NCI-H526 treated with DMSO at 0.1 percent for 48 hours (cell line): ENCODE measurements around the gene HLF.

Source experiments
- DNase-seq: peaks from one replicate; lab custom pipeline; 2025; lab: John Stamatoyannopoulos, UW

Gene HLF

DNA sequence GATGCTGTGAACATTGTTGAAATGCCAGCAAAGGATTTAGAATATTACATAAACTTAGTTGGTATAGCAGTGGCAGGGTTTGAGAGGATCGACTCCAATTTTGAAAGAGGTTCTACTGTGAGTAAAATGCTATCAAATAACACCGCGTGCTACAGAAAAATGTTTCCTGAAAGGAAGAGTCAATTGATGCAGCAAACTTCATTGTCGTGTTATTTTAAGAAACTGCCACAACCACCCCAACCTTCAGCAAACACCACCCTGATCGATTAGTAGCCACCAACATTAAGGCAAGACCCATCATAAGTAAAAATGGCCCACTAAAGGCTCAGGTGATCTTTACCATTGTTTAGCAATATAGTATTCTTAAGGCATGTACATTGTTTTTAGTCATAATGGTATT lies 27.3 kb downstream of the HLF start:
- no peak for DNase-seq

DNA sequence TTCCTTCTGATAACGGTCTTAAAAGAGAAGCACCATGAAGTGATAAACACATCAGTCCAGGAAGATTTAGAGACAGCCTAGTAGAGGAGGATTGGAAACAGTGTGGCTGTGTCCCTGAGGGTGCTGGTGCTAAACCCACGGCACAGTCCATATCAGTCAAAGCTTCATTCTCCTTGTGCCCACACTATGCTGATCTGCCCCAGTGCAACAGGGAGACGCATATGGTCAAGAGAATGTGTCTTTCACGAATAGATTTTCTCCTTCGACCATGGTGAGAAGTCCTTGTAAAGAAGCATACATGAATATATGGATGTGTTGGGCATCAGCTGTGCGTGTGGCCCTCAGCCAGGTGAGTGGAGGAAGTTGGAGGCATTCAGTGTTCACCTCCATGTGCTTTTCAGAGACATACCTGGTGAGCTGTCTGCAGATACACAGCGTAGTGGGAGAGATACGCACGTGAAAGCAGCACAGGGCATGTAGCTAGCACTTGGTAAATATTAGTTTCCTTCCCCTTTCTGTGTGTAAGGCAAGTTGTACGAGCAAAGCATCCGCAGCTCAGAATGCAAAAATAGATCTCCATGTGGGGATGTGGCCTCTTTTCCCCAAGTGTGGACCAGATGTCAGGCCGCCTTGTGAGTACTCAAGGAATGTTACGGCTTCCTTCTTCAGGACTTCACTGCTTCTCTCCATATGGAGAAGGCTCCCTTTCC lies 29.4 kb downstream of the HLF start:
- no peak for DNase-seq

DNA sequence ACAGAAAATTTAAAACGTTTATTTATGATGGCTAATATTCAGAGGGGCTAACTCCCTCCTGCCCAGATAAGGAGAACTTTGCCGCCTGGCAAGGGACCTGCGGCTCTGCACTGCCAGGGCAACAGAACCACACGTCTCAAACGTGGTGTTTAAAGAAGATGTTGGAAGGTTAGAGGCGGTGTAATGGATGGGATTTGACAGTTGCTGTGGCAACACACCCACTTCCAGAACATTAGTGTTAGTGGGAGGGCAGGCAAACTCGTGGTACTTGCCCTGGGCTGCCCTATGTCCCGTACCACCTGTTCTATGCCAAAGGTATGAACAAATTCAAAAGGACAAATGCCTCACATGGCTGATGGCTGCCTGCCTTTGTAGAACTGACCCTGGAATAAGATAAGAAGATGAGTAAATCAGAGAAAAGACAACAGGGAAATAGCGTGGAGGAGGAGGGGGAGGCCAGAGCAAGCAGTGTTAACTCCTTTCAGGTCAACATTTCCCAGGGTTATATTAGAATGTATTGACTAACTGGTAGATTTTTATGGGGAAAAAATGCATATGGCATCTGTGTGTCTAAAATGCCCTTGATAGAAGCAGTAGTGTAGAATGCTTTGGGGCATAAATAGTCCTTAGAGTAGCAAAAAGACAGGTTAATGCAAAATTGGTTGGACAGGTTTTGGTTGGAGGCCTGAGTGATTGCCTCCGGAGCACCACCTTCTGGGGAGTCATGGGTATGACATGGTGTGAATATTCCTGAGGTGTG lies 30.8 kb downstream of the HLF start:
- DNase-seq = peak; percentile 27

DNA sequence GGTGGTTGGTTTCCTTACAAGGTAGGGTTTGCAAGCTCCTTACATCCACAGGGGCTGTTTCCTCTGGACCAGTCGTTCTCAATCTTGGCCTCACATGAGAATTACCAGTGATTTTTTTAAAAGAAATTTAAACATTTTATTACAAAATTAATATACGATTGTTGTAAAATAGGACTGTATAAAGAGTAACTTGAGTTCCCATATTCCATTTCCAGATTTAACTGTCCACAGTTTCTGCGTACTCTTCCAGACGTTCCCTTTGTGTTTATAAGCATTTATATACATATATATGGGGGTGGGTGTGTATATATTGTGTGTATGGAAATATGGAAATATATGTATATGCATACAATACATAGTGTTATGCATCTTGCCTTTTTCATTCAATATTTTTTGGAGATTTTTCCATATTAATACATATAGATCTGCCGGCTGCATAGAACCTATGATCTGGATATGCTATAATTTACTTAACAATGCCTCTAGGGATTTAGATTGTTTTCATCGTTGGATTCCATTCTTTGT lies 31.5 kb downstream of the HLF start:
- DNase-seq = no peak

DNA sequence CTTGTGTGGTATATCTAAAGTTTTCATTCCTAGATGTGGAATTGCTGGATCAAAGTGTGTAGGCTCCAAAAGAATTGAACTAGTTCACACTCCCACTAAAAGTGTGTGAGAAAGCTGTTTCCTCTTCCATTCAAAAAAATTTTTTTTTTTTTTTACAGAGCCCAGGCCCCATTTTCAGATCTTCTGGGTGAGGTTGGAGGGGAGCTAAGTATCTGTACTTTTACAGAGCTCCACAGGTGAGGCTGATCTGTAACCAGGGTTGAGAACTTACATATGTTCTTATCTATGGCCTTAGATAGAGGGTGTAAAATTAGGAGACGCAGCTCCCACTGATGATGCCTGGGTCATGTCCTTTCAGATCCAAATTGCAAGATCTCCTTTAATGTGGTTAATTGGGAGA lies 31.9 kb downstream of the HLF start:
- DNase-seq = no peak

DNA sequence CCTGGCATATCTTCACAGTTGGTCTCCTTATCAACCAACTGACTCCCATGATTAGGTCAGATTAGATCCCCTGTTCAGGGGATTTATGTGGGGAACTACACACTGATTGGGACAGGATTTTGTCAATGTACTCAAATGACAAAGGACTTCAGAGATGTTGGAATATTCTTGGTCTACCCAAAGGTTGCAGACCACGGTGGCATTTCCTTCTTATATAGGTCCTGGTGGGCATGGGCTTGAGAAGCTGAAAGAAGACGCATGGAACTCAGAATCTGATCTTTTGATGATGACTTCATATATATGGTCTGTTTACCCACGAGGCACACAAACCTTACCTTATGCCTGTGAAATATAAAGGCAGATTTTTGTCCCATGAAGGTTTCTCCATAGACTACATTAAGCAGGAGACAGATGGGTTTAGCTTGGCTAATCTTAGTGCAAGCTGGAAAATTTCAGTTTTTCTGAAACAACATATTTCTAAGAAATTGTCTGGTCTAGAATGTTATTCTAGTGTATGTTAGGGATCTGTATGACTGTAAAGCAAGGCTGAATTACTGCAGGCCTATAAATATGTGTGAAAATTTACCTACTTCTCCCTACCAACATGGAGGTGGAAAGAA lies 33.5 kb downstream of the HLF start:
- DNase-seq = no peak

DNA sequence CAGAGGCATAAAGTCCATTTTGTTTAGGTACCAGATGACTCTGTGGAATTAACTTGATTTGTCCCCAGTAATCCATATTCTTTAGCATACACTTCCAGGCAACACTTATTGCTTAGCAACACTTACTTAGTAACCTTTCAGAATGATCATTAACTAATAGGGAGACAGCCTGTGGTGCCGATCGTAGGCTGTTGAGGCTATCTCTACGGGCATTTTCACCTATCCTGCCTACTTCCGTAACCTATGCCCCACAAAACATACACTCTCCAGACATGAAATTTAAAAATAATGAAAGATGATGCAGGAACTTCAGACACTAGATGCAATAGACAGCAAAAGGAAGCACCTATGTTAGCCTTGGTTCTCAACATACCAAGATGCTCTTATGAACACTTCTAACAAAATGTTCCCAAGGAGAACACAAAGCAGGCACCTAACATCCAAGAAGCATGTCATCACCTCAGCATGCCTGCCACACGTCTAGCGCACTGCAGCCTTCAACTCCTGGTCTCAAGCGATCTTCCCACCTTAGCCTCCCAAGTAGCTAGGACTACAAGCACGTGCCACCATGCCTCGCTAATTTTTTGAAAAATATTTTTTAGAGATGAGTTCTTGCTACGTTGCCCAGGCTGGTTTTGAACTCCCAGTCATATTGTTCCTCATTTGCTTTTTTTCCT lies 34.5 kb downstream of the HLF start:
- no peak for DNase-seq

DNA sequence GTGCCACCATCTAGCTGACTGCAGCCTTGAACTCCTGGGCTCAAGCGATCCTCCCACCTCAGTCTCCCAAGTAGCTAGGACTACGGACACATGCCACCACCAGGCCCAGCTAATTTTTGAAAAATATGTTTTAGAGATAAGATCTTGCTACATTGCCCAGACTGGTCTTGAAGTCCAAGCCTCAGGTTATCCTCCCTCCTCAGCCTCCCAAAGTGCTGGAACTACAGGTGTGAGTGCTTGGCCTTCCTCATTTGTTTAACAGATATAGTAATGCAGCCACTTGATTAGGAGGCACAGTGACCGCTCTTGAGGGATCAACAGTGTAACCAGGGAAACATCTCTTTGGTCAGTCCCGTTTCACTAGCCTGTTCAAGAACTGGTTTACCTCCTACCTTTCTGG lies 35.1 kb downstream of the HLF start:
- no peak for DNase-seq

DNA sequence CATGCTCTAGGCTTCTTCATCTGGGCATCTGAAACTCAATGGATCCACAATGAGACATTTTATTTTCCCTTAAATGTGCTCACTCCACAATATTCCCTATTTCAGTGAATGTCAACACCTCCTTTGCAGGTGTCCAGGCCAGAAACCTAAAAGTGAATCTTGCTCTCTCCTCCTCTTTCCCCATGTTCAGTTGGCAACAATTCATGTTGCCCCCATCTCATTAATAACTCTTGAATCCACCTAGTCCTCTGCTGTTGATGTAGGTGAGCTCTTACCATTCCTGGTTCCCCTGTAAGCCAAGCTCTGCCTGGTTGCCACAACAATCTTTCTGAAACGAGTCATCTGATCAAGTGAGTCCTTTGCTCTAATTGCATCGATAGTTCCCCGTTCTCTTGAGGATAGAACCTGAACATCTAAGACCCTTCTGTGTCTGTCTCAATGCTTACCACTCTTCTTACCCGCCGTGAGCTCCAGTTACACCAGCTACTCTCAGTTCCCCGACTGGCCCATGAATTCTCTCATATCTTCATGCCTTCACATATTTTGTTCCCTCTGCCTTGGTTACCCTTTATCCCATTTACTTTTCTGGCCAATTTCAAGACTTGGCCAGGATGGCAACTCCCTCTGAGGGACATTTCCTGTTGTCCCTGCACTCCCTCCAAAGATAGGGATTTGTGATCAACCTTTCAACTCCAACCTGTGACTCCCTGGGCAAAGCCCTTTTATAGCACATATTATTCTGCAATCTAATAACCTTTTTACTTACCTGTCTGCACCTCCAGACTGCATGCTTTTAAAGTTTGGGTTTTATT lies 35.9 kb downstream of the HLF start:
- no peak for DNase-seq

DNA sequence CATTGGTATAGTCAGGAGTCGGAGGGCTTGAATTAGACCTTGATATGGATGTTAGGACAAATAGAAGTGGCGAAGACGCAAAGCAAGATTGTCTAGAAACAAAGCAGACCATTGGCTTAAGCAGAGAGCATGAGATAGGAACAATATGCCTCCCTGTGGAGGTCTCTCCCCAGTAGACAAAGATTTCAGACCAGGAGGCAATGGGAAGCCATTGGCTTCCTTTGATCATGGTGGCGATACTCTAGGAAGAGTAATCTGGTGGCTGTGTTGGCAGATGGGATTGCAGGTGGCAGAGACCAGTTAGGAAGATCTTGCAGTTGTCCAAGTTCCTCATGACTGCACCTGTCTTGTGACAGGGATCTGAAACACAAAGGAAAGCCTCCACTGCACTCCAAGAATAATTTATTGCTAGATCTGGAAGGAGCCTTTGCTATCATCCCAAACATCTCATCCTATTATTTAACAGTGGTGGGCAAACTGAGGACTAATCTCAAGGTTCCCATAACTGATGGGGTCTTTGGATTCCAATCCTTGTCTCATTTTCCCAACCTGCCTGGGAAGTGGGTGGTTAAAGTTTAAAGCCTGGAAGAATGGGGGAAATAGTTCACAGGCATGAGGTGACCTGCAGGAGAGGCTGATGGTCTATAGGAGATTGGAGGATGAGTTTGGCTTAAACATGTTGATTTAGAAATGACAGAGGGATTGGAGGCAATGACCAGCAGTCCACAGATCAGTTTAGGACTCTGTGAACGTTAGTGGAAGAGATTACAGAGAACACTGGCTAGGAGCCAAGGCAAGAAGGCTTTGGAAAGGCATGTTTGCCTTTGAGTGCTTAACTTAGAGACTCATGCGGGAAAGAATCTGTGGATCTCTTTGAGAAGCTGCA lies 37.0 kb downstream of the HLF start:
- DNase-seq = no peak

DNA sequence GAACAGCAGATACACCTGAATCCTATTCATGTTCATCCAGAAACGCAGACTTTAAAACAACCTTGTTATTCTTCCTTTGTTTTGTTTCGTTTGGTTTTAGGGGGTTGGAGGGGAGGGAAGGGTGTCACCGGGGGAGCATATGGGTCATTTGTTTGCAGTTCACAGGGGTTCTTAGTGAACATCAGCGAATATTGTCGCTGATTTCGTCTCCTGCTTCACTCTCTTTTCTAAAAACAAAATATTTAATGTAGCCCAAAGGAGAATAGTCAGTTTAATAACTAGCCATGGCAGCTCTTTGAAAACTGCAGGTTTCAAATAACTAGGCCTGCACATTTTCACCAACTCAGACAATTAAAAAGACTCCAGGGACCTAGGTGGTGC lies 37.6 kb downstream of the HLF start:
- DNase-seq = no peak

DNA sequence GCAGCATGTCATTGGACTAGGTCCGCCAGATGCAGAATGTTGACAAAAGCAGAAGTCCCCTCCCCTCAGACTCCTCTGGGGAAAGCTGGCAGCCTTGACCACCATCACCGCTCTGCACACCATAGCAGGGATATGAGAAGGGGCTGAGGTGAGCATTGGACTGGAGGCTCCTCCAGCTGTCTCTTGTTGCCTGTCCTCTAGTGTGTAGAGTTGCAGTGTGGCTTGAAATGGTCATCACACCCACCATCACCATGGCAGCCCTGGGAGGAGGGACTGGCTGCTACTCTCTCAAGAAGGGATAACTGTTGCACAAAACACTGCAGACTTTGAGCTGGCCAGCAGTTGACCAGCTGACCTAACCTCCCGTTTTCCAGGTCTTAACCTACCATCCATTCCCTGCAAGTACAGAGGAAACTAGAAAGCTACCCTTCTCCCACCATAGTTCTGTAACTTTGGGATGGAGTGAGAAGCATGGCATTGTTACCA lies 38.3 kb downstream of the HLF start:
- DNase-seq = no peak

DNA sequence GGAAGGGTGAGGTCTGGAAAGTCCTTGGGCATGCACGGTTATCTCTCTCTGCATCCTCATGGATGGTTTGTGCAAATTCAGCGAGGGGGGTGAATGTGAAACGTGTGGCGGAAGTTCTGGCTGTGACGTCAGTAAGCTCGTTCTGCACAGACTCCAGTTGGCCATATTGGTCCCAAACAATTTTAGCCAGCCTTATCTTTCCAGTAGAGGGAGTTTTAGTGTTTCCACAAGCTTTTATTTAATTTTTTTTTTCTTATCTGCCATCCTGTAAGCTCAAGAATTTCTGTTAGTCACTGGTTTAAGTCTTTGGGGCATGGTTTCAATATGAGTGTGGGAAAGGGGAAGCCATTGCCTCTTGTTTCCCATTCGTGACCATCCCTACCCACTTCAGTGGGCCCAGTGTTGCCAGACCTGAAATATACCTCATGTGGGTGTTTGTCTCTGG lies 39.0 kb downstream of the HLF start:
- DNase-seq = no peak

DNA sequence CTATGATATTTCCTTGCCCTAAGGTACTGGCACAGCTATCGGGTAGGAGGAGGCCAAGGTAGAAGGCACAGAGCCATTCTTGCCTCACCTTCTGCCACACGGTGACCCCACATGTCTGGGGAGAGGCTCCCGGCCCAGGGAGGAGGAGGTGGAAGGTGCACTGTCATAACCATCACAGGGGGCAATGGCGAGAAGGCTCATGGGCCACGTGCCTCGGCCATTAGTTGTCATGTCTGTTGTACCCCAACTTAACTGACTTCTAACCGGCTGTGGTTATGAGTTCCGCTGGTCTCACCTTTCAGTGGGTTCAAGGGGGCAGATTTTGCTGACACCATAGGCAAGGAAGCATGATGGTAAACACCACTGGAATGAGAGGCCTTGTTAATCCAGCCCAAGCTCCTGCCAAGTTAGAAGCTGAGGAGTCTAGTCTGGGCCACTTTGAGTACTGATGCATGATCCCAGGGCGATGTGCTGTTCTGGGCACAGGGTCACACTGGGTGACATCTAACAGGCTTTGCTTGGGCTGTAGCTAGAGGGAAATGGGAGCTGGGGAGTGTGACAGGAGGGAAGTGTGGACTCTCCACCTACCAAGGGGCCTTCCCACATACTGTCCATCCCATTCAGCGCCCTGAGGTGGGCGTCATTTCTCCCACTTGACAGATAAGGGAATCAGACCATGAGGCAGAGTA lies 39.6 kb downstream of the HLF start:
- no peak for DNase-seq

DNA sequence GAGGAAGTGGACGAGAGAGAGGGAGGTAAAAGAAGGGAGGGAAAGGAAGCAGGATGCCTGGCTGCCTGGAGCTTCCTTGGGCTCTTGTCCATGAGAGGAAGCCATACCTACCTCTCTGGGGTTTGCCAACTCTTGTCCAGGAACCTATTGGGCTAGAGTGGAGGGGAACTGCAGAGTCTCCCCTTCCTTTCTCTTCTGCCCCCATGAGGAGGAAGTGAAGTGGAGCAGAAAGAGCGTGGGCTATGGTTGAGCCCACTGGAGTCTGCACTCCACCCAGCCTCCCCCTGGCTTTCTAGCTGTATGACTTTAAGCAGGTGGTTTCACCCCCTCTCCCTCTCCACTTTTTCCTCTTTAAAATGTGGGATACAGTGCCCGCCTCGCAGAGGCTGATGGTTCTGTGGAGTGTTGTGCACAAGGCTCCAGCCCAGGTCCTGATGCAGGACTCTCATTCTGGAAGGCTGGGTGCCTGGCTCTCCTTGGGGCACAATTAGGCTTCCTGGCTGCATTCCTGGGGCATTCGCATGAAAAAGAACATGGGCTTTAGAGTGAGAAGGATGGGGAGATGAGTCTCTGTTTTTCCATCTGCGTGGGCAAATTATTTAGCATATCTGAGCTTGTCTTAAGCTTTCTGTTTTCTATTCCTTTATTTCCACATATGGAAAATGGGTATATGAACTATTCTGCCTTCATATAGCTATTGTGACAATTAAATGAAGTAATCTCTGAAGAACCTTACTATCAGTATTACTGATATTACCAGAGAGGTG lies 40.7 kb downstream of the HLF start:
- no peak for DNase-seq

DNA sequence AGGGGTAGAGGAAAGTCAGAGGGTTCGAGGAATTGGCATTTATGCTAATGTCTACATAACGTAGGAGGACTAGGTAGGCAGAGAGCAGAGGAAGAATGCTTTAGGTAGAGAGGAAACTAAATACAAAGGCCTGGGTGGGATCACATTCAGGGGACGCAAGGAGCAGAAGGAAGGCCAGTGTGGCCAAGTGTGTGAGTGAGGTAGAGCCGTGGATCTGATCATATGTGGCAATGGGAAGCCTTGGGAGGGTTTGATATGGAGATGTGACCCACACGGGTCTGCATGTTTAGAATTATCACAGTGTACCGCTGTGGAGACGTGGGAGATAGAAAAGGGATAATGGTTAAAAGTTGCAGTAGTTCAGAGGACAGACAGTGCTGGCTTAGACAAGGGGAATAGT lies 43.1 kb downstream of the HLF start:
- DNase-seq = no peak

DNA sequence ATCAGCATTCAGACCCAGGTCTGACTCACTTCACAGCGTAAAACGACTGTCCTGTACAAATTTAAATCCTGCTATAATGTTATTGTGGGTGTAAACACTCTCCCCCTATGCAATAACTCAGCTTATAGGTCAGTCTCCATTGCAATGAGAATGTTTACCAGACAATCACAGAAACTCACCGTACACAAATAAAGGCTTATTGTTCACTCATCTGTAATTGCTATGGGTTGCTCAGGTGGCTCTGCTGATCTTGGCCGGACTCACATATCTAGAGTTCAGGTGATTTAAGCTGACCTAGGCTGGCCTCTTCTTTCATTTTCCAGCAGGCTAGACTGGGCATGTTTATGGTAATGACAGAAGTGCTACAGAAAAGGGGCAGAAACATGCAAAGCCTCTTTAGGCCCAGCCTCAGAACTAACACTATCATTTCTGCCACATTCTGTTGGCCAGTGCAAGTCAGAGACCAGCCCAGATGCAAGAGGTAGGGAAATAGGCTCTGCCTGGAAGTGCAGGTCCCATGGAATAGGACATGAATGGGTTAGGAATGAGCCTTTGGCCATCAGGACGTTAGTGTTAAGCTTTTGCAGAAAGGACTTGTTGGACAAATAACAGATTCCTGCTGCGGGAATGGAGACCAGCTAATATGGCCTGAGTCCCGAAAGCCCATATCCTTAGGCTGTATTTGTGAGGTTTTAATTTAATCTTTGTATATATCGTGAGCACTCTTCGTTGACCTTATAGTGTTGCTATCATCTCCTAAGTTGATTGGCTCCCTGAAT lies 44.0 kb downstream of the HLF start:
- no peak for DNase-seq

DNA sequence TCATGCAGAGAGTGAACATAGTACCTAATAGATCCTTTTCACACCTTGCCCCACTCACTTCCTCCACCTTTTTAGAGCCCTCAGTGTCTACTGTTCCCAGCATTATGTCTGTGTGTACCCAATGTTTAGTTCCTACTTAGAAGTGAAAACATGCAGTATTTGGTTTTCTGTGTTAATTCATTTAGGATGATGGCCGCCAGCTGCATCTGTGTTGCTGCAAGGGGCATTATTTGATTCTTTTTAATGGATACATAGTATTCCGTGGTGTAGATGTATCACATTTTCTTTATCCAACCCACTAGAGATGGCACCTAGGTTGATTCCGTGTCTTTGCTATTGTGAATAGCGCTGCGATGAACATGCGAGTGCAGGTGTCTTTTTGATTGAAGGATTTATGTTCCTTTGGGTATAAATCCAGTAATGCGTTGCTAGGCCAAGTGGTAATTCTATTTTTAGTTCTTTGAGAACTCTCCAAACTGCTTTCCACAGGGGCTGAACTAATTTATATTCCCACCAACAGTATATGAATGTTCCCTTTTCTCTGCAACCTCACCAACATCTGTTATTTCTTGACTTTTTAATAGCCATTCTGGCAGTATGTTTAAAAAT lies 47.1 kb downstream of the HLF start:
- no peak for DNase-seq
